DOHH2 (cell line): ENCODE data around the gene KRTAP3-2.

ENCODE experiments used
- EZH2phosphoT487 ChIP-seq: fragments of 200-600 bp; sonication (generic); IDR thresholded peaks from 2 replicates; pipeline ENCODE4 v1.6.1; 2017; ENCODE audit warnings: borderline replicate concordance, mild to moderate bottlenecking, antibody characterized with exemption, low read length, moderate library complexity, mixed read lengths
- TF ChIP-seq, protein P1 (sequence below): fragments of 200-600 bp; sonication (generic); IDR thresholded peaks from one replicate; pipeline ENCODE4 v1.5.1; 2014; ENCODE audit warnings: antibody characterized with exemption, mild to moderate bottlenecking, low read depth, low read length; ENCODE audit not compliant: poor library complexity, severe bottlenecking

DNA sequence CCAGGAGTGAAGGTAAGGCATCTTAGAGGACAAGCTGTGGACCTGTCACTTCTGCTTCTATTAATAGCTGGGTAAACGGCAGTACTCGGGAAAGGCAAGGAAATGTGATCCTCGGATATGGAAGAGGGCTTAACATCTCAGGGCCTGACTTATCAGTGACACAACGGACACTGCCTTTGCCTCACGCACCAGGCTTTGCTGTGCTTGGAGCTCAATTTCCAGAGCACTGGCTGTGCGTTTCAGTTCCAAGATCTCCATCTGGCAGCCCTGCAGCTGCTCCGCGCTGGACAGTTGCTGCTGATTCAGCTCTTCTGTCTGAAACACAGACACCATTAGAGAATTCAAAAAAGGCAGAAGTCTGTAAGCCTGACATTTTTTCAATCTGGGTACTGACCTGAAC lies 19.1 kb downstream of the KRTAP3-2 start:
- TF ChIP-seq, protein P1, sequence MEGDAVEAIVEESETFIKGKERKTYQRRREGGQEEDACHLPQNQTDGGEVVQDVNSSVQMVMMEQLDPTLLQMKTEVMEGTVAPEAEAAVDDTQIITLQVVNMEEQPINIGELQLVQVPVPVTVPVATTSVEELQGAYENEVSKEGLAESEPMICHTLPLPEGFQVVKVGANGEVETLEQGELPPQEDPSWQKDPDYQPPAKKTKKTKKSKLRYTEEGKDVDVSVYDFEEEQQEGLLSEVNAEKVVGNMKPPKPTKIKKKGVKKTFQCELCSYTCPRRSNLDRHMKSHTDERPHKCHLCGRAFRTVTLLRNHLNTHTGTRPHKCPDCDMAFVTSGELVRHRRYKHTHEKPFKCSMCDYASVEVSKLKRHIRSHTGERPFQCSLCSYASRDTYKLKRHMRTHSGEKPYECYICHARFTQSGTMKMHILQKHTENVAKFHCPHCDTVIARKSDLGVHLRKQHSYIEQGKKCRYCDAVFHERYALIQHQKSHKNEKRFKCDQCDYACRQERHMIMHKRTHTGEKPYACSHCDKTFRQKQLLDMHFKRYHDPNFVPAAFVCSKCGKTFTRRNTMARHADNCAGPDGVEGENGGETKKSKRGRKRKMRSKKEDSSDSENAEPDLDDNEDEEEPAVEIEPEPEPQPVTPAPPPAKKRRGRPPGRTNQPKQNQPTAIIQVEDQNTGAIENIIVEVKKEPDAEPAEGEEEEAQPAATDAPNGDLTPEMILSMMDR = no peak
- no peak for TF ChIP-seq EZH2phosphoT487
